ENCODE data around the gene EN2. TPM values are rescaled to one million over a fixed set of nuclear protein-coding genes. Genes with fewer than 3 reads are reported as not detected.

EN2 gene
- total and polyA plus RNA-seq, 12 donors, result 0.07 to 0.42 (median 0.13) TPM; not detected in 3

DNA sequence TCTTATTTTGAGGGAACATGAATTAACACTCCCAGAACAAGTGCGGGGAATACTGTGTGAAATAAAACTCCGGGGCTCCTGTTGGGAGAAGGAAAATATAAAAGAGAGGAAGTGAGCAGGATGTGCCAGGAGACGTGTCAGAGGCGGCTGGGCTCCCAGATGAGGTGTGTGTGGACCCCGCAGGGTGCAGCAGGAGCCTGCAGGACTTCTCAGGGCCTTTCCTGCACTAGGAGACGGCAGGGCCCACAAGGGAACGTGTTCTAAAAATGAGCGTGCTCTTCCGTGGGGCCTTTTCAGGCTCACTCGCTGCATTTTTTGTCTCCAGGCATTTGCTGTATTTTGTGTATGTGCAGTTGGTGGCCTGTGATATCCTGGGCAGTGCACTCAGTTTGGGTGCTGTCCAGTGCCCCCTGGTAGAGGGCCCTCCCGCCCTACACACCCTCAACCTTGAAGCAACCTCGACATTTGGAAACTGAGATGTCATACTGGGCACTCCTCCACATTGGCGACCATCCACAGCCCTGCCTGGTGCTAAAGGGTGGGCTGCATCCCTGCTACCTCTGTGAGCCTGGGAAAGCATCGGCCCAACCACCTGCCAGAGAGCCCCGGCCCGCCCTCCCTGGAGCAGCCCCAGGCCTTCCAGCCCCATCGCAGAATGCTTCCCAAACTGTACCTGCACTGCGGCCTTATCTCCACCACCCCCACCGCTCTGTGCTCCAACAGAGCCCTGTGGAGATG lies 35.2 kb upstream of the EN2 start:
- Histone ChIP-seq H3K27ac (no peak overlapping the region), H3K27me3 (no peaks in the 10 kb centered on the region), H3K4me1 (replicated peaks in 1 of 2) (no peaks in the 10 kb centered on the region), H3K36me3 (replicated peaks in 1 of 2) (no peaks in the 10 kb centered on the region), H3K9me3 (replicated peaks in 1 of 3) (no peaks in the 10 kb centered on the region), H3K4me3 (no peak overlapping the region)
- intact Hi-C loops (cut with DNase I), result no loop called here
- DNase-seq, result no peak
- TF ChIP-seq, protein P1, sequence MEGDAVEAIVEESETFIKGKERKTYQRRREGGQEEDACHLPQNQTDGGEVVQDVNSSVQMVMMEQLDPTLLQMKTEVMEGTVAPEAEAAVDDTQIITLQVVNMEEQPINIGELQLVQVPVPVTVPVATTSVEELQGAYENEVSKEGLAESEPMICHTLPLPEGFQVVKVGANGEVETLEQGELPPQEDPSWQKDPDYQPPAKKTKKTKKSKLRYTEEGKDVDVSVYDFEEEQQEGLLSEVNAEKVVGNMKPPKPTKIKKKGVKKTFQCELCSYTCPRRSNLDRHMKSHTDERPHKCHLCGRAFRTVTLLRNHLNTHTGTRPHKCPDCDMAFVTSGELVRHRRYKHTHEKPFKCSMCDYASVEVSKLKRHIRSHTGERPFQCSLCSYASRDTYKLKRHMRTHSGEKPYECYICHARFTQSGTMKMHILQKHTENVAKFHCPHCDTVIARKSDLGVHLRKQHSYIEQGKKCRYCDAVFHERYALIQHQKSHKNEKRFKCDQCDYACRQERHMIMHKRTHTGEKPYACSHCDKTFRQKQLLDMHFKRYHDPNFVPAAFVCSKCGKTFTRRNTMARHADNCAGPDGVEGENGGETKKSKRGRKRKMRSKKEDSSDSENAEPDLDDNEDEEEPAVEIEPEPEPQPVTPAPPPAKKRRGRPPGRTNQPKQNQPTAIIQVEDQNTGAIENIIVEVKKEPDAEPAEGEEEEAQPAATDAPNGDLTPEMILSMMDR (IDR thresholded peaks at IDR 0.05), result no peak
- TF ChIP-seq POLR2A (IDR thresholded peaks at IDR 0.05), result no peak
- 70 to 76% (median 72%) methylated on average over 11 to 19 of the region's 19 CpGs for WGBS, 4 donors

DNA sequence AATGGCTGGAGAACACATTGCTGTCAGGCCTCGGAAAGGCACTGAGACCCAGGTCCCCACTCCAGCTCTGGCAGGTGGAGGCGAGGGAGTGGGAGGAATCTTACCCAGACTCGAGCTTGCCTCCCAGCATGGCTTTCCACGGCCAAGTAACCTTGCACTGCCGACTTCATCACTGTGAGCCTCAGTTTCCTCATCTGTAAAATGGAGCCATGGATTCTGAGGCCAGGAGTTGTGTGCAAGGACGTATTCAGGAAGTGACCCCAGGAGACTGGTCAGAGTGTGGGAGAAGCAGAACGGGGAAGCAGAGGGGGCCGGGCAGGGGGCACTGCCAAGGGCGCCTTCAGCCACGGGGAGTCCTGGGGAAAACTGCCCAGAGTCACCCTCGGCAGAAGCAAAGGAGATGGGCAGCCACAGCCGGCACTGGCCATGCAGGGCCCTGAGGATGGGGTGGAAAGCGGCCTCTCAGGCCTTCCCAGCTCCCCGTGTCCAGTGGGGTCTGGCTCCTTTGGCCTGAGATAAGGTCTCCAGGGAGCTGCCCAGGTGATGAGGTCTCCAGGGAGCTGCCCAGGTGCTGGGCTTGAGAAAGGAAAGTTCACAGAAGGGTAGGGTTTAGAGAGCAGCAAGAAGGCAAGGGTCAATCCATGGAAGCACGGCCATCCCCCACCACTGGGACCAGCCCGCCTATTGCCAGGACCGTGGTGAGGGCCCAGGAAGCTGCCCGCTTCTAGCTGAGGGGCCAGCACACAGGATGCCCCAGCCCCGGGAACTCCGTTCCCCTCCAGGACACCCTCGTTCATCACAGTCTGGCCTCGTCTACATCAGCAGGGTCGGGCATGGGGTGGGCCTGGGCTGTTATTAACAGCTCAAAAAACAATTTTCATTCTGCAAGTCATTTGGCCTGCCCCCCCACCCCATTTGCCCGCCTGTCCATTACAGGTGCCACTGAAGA lies 34.3 kb upstream of the EN2 start:
- Histone ChIP-seq H3K4me1 (replicated peaks in 1 of 2) (no peaks in the 10 kb centered on the region), H3K4me3 (no peak overlapping the region), H3K36me3 (replicated peaks in 1 of 2) (no peaks in the 10 kb centered on the region), H3K9me3 (replicated peaks in 1 of 3) (no peaks in the 10 kb centered on the region), H3K27me3 (no peaks in the 10 kb centered on the region), H3K27ac (no peak overlapping the region)
- no peak for TF ChIP-seq POLR2A (IDR thresholded peaks at IDR 0.05)
- TF ChIP-seq, protein P1 (IDR thresholded peaks at IDR 0.05), result no peak
- DNase-seq, result no peak
- 74 to 83% (median 80%) methylated on average over 15 to 24 of the region's 24 CpGs for WGBS, 4 donors
- intact Hi-C loops (cut with DNase I), result no loop called here

DNA sequence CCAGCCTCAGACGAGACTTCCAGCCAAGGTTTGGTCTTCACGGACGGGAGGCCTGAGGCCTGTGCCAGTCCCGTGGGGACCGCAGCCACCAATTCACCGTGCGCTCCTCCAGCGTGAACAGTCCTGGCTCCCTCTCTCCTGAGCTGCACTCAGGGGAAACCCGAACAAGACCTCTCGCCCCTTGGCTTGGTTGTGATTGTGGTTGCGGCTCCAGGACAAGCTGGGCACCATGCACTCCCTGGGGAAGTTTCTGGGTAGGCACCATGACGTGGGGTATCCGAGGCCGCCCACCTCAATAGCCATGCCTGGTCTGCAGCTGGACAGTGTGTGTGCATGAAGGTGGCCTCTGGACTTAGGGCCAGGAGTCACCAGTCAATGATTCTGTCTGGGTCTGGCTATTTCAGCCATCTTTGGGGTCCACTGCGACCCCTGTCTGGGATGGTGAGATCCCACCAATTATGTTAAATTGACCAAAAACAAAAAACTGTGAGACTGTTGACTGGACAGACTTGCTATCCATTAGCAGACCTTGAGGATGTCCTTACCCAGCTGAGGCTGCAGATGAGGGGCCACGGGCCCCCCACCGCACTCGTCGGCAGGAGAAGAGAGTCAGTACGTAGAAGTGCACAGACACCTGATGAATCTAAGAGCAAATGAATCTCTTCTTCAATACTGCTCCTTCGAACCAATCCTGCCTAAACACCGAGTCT lies 33.5 kb upstream of the EN2 start:
- H3K27ac ChIP-seq, result no peak overlapping the region
- DNase-seq, result no peak
- no peaks in the 10 kb centered on the region for H3K27me3 ChIP-seq
- TF ChIP-seq POLR2A (IDR thresholded peaks at IDR 0.05), result no peak
- TF ChIP-seq, protein P1 (IDR thresholded peaks at IDR 0.05), result no peak
- no peaks in the 10 kb centered on the region for H3K36me3 ChIP-seq (replicated peaks in 1 of 2)
- H3K4me3 ChIP-seq, result no peak overlapping the region
- no peaks in the 10 kb centered on the region for H3K4me1 ChIP-seq (replicated peaks in 1 of 2)
- intact Hi-C loops (cut with DNase I), result no loop called here
- H3K9me3 ChIP-seq (replicated peaks in 1 of 3), result no peaks in the 10 kb centered on the region
- WGBS, 4 donors, result 77 to 87% (median 81%) methylated on average over 15 to 22 of the region's 22 CpGs

DNA sequence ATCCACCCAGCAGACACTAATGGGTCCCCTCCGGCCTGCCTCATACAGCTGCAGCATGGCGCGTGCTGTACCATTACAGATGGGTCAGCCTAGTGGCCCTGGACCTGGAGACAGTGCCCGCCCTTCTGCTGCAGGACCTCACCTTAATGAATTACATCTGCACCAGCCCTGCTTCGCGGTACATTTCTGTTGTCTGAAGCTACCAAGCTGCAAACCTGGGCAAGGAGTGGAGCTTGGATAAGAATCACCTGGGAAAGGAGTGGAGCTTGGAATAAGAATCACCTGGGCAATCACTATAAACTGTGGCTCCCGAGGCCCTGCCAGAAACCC lies 33.0 kb upstream of the EN2 start:
- DNase-seq, result no peak
- WGBS, 4 donors, result 76 to 88% (median 79%) methylated on average over 7 of the region's 7 CpGs
- intact Hi-C loops (cut with DNase I), result no loop called here
- Histone ChIP-seq H3K4me1 (replicated peaks in 1 of 2) (no peaks in the 10 kb centered on the region), H3K4me3 (no peak overlapping the region), H3K27me3 (no peaks in the 10 kb centered on the region), H3K9me3 (replicated peaks in 1 of 3) (no peaks in the 10 kb centered on the region), H3K36me3 (replicated peaks in 1 of 2) (no peaks in the 10 kb centered on the region), H3K27ac (no peak overlapping the region)
- TF ChIP-seq, protein P1 (IDR thresholded peaks at IDR 0.05), result no peak
- no peak for TF ChIP-seq POLR2A (IDR thresholded peaks at IDR 0.05)

Data from adrenal gland (tissue), 12 donors.